ENCODE results near the gene ARFGAP1. TPM values are rescaled to one million over a fixed set of nuclear protein-coding genes. Genes with fewer than 3 reads are reported as not detected.

Gene ARFGAP1
- total and polyA plus RNA-seq, 10 of the 15 experiments (the other 5 are each of a cell fraction or from before 2014, with no cell fraction given), result 0.45 to 79.9 (median 30.8) TPM

DNA sequence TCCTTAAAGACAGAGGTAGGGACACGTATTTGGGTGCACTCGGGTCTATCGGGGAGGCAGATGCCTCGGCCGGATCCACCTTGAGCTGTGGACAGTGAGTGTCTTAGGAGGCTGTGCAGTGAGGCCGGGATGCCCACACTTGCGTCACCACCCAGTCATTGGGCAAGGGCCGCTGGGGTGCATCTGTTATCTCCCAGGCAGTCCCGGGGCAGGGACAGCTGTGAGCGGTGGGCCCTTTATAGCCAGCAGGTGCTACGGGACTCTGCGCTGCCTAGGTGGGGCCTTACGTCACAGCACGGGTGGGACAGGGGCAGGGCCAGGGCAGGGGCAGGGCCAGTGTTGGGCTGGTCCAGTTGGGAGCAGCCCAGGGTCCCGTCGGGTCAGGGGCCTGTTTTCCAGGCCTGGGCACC is 19.7 kb downstream of the ARFGAP1 start:
- Histone ChIP-seq H4K20me1 (ENCODE audit: control insufficient read depth, insufficient read depth) (no peaks in the 10 kb centered on the region), H3K36me3 (ENCODE audit: control insufficient read depth in 2 of 2, insufficient read depth in 2 of 2, low read length in 1 of 2) (peaks cover 1 to 4% of the 10 kb centered on the region in 2 experiments; a peak in 3 of 4 replicates), H2AFZ (ENCODE audit: control insufficient read depth, low read depth, low read length) (no peak overlapping the region), H3K9me3 (replicated peaks; ENCODE audit: control insufficient read depth, insufficient read depth, low read length) (no peaks in the 10 kb centered on the region), H3K9ac (ENCODE audit: control insufficient read depth, insufficient read depth, low read length) (no peak overlapping the region), H3K4me2 (ENCODE audit: control insufficient read depth, insufficient read depth) (no peak overlapping the region), H3K4me1 (ENCODE audit: control insufficient read depth, insufficient read depth, low read length) (no peaks in the 10 kb centered on the region), H3K27me3 (replicated peaks in 1 of 2; ENCODE audit: control insufficient read depth in 2 of 2, insufficient read depth in 2 of 2, low read length in 1 of 2) (no peaks in the 10 kb centered on the region; a peak in 1 of 4 replicates), H3K27ac (ENCODE audit: control insufficient read depth, insufficient read depth) (no peak overlapping the region), H3K79me2 (ENCODE audit: control insufficient read depth, insufficient read depth, low read length) (no peaks in the 10 kb centered on the region), H3K4me3 (no peak overlapping the region)
- ATAC-seq (no peak), FAIRE-seq (no peak), DNase-seq (ENCODE audit: low read depth, low spot score) (no peak)
- WGBS (ENCODE audit: insufficient coverage, insufficient replicate concordance, low lambda C conversion rate, missing lambda C conversion rate), result 69% methylated on average over 16 of the region's 16 CpGs
- in situ Hi-C loops (cut with MboI), result no loop called here
- intact Hi-C loops (cut with micrococcal nuclease; ENCODE audit: unreplicated experiment), result no loop called here
- SMC1A ChIA-PET (ENCODE audit: uncharacterized antibody, unreplicated experiment), result no interaction called here
- TF ChIP-seq EP300 (IDR thresholded peaks at IDR 0.05; ENCODE audit: borderline replicate concordance in 1 of 2, control insufficient read depth in 1 of 2, low read depth in 2 of 2, low read length in 2 of 2) (no peak), RELA (IDR thresholded peaks at IDR 0.05; ENCODE audit: borderline replicate concordance, partially characterized antibody) (no peak), TCF12 (IDR thresholded peaks at IDR 0.05; ENCODE audit: low read depth, low read length) (no peak), ZZZ3 (IDR thresholded peaks at IDR 0.05; ENCODE audit: control insufficient read depth, insufficient read length, low read depth) (no peak), BCL11A (IDR thresholded peaks at IDR 0.05; ENCODE audit: low read depth, low read length) (no peak), MTA3 (IDR thresholded peaks at IDR 0.05; ENCODE audit: borderline replicate concordance, low read length) (no peak), ZNF274 (IDR thresholded peaks at IDR 0.05; ENCODE audit: insufficient read depth, insufficient read length) (no peak), NFYA (IDR thresholded peaks at IDR 0.05; ENCODE audit: borderline replicate concordance, low read depth, low read length) (no peak)
- TF ChIP-seq, protein P1, sequence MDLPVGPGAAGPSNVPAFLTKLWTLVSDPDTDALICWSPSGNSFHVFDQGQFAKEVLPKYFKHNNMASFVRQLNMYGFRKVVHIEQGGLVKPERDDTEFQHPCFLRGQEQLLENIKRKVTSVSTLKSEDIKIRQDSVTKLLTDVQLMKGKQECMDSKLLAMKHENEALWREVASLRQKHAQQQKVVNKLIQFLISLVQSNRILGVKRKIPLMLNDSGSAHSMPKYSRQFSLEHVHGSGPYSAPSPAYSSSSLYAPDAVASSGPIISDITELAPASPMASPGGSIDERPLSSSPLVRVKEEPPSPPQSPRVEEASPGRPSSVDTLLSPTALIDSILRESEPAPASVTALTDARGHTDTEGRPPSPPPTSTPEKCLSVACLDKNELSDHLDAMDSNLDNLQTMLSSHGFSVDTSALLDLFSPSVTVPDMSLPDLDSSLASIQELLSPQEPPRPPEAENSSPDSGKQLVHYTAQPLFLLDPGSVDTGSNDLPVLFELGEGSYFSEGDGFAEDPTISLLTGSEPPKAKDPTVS (IDR thresholded peaks at IDR 0.05; ENCODE audit: low read depth, low read length), result no peak
- TF ChIP-seq, protein P2, sequence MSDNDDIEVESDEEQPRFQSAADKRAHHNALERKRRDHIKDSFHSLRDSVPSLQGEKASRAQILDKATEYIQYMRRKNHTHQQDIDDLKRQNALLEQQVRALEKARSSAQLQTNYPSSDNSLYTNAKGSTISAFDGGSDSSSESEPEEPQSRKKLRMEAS (IDR thresholded peaks at IDR 0.05; ENCODE audit: low read depth, low read length), result no peak
- TF ChIP-seq, protein P3, sequence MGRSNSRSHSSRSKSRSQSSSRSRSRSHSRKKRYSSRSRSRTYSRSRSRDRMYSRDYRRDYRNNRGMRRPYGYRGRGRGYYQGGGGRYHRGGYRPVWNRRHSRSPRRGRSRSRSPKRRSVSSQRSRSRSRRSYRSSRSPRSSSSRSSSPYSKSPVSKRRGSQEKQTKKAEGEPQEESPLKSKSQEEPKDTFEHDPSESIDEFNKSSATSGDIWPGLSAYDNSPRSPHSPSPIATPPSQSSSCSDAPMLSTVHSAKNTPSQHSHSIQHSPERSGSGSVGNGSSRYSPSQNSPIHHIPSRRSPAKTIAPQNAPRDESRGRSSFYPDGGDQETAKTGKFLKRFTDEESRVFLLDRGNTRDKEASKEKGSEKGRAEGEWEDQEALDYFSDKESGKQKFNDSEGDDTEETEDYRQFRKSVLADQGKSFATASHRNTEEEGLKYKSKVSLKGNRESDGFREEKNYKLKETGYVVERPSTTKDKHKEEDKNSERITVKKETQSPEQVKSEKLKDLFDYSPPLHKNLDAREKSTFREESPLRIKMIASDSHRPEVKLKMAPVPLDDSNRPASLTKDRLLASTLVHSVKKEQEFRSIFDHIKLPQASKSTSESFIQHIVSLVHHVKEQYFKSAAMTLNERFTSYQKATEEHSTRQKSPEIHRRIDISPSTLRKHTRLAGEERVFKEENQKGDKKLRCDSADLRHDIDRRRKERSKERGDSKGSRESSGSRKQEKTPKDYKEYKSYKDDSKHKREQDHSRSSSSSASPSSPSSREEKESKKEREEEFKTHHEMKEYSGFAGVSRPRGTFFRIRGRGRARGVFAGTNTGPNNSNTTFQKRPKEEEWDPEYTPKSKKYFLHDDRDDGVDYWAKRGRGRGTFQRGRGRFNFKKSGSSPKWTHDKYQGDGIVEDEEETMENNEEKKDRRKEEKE (IDR thresholded peaks at IDR 0.05), result no peak
- no TSS peak for BruUV-seq (replicated peaks)
- POLR2A ChIA-PET, result no interaction called here
- RAD21 ChIA-PET (ENCODE audit: unreplicated experiment), result no interaction called here
- CTCF ChIA-PET, result interaction anchor here (1.3 to 3.1 kb wide), 2 partner anchors 69 to 110 kb away, joined by 3 to 19 read pairs; no protein-coding TSS in a partner anchor

All from GM12878 (cell line).